HTR-8/SVneo (cell line): ENCODE results near the gene SLC35E1.
A peak's percentile ranks its signal among the peaks of the same experiment; 100 is the strongest.
"Not testable (repeated sequence)": the region's sequence is repeated elsewhere in the genome, so short reads cannot be mapped to it uniquely, and the experiment has no call there.

ENCODE experiments used
- DNase-seq: peaks from one replicate; pipeline ENCODE4 v3.0.0; 2011; ENCODE audit warnings: low spot score, mixed read lengths; ENCODE audit not compliant: insufficient read length
- FAIRE-seq: peaks from 2 replicates; lab custom pipeline; 2011; peaks lifted over from hg19 to GRCh38; lab: Jason Lieb, UNC

The SLC35E1 gene

DNA sequence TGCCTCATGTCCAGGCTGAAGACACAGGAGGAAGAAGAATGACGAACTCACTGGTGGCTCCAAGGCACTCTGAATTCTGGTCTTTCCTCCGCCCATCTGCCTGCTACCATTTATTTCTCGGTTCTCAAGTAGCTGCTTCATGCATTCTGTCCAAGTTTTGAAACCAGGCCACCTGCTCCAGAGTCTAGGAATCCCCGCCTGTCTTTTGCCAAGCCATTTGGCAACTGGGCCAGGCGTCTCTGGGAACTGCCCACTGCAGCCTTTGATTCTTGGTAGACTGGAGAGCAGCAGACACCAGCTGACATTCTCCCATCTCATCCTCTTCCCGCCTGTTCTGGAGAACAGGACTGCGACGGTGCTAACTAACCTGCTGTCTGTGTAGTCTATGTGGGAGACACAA lies 10.8 kb downstream of the SLC35E1 start:
- FAIRE-seq (no peak), DNase-seq (no peak)

DNA sequence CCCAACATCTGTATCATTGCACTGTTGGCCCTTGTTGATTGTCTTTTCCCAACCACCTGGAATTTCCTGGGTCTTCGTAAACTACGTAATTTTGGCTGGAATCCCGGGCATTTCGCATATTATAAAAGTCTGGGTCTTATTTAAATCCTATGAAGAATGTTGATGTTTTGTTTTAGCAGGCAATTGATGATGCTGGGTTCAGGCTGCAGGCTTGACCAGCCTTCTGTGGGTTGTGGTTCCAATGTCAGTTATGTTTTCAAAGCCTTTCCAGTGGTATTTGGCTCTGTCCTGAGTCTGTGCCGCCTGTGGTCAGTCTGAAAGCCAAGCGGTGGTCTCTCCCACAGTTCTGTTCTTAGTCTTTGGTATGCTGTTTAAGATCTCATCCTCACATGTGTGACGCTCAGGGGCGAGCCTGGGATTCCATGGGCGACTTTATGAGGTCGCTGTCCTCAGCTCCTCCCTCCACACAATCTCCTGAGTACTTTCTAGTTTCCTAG lies 12.4 kb downstream of the SLC35E1 start:
- DNase-seq (no peak), FAIRE-seq (no peak)

DNA sequence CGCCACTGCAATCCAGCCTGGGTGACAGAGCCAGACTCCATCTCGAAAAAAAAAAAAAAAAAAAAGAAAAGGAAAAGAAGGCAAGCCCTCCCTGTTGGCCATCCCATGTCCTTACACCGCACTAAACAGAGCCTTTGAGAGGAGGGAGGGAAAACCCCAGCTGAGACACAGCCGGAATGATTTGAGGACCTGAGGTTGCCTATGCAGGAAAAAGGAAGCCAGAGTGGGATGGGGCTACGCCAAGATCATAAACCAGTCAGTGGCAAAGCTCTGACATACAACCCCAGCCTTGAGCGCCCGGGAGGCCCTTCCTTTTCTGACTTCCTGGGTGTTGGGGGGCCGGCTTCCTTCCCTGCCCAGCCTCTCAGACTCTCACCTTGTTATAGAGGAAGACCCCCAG lies 17.4 kb downstream of the SLC35E1 start:
- FAIRE-seq (no peak), DNase-seq (no peak)

DNA sequence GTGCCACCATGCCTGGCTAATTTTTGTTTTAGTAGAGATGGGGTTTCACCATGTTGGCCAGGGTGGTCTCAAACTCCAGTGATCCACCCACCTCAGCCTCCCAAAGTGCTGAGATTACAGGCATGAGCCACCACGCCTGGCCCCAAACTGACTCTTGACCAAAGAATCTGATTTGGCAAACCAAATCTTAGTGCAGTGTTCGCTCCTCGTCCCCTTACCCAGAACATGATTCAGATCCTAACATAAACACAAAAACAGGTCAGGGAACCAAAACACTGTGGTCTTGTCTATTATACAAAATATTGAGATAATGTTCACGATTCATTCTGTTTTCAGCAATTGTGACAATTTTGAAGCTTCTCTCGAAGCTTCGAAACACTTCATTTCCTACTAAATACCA lies 20.3 kb downstream of the SLC35E1 start:
- not testable (repeated sequence) for FAIRE-seq, DNase-seq

DNA sequence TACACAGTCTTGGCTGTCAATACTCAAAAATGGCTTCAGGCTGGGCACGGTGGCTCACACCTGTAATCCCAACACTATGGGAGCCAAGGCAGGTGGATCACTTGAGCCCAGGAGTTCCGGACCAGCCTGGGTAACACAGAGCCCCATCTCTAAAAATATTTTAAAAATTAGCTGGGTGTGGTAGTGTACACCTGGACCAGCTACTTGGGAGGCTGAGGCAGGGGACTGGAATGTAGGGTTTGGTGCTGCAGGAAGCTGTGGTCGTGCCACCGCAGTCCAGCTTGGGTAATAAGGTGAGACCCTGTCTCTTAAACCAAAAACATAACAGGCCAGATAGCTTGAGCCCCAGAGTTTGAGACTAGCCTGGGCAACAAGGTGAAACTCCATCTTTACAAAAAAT lies 23.3 kb downstream of the SLC35E1 start:
- no peak for DNase-seq

DNA sequence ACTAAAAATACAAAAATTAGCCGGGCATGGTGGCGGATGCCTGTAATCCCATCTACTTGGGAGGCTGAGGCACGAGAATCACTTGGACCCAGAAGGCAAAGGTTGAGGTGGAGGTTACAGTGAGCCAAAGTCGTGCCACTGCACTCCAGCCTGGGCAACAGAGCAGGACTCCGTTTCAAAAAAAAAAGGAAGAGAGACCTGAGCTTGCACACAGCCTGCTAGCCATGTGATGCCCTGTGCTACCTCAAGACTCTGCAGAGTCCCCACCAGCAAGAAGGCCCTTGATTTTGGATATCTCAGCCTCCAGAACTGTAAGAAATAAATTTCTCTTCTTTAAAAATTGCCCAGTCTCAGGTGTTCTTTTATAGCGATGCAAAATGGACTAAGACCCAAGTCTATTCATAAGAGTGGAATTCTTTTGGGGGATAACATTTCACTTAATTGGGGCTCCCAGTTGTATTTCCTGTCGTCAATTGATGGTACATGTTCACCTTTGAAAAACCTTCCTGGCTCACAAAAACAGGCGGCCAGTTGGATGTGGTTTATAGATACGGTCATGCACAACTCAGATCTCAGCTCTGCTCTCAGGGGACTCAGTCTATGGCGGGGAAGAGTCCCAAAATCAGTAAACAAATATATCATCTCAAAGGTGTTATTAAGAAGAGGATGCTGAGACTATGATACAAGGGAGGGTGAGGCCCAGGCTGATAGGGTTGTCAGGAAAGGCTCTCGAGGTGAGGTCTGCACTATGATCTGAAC lies 27.6 kb downstream of the SLC35E1 start:
- FAIRE-seq = no peak

More for the DNA sequence above, 23.3 kb downstream of the SLC35E1 start:
- FAIRE-seq = no peak

DNA sequence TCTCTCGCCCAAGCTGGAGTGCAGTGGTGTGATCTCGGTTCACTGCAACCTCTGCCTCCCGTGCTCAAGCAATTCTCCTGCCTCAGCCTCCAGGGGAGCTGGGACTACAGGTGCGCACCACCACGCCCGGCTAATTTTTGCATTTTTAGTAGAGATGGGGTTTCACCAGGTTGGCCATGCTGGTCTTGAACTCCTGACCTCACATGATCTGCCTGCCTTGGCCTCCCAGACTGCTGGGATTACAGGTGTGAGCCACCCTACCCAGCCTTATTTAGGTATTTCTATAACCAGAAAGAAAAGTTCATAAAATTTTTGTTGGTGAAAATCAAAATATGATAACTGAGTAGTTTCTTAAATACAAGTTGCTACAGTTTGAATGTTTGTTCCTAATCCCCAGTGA lies 28.5 kb downstream of the SLC35E1 start:
- FAIRE-seq, DNase-seq: not testable (repeated sequence)

More for the DNA sequence above, 27.6 kb downstream of the SLC35E1 start:
- no peak for DNase-seq

DNA sequence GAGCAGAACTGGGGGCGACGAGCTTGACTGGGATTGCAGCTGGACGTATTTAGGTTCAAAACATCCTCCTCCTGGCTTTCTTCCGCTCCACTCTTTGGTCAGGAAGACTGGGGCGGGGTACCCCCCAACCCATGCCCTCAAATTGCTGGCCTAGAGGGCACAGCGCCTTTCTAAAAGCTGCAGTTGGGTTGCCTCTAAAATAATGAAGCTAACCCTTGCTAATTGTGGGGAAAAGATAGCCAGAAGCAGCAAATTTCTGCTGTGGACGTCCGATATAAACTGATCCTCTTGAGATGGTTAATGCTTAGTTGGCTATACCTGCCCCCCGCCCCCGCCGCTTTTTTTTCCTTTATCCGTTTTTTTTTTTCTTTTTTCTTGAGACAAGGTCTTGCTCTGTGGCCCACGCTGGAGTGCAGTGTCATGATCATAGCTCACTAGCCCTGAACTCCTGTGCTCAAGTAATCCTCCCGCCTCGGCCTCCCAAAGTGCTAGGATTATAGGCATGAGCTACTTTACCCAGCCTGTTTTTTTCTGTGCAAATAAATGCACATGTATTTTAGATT lies 29.2 kb downstream of the SLC35E1 start:
- no peak for FAIRE-seq
- DNase-seq = no peak

DNA sequence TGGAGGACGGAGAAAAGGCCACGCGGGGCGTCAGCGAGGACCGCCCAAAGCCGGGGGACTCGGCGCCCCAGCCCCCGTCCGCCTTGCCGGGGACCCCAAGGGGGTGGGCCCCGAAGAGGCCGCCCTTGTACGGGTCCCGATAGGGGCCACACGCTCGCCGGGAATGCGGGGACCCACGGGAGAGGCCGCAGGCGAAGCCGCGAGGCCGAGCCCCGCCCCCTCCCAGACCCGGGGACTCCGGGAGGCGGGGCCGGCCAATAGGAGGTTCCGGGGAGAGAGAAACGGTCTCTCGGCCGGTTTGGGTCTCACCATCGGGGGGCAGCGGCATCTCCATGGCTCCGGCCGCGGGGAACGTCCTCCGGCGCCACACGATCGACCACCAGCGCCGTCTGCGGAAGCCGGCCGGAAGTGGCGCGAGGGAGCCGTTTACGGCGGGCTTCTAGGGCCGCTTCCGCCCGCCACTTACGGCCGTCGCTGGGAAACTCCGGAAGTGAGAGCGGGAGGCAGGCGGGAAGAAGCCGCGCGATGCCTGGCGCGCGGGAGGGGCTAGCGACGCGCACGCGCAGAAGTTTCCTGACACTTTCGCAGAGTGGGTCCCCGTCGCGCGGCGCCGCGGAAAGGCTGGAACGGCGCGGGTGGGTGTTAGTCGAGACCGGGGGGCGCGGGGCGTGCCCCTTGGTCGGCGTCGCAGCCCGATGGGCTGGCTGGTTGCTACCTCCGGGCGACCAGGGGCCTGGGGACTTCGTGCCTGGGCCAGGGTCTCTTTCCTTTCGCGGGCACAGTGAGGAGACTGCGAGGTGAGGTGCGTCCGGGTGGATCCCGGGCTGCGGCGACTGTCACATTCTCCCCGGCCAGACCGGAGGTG lies 29.9 kb downstream of the SLC35E1 start, which contains the start of gene CHERP:
Gene CHERP (minus strand): TSS at position 393 of the 865 bp plus-strand sequence. CDS start 59 bp downstream, at position 334.
- FAIRE-seq (peak; percentile 59), DNase-seq (peak; percentile 94)

DNA sequence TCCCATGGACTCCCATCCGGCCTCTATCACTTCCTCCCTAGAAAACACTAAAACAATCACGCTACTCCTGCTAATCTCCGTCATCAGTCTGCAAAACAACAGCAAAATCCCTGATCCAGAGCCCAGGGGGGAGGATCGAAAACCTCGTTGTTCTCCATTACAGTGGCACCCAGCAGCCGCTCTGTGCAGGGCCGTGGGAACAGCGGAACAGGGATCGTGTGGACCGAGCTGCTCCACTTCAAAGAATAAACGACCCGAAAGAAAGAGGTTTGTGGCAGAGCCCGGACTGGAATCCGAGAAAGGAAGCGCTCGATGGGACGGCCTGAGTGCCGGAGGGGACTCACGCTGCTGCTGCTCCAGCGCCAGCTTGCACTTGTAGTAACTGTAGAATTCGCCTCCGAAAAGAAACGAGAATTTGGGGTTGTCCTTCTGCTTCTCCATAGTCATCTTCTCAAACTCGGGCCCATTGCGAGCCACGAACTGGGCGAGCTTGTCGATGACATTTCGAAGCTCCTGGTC lies 30.6 kb downstream of the SLC35E1 start:
- FAIRE-seq = no peak
- no peak for DNase-seq

DNA sequence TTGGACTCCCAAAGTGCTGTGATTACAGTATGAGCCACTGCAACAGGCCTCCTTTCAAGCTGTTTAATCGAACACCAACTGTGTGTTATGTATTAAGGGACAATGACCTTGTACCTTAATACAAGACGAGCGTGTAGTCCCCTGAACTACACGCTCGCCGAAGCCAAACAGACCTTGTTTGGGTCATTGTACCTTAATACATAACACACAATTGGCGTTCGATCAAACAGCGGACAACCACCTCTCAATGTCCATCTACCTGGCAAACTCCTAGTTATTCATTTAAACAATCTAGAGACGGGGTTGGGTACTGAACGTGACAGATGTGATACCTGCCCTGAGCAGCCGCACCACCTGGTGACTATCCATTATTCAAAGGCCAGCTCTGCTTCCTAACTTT lies 31.3 kb downstream of the SLC35E1 start:
- FAIRE-seq = no peak

DNA sequence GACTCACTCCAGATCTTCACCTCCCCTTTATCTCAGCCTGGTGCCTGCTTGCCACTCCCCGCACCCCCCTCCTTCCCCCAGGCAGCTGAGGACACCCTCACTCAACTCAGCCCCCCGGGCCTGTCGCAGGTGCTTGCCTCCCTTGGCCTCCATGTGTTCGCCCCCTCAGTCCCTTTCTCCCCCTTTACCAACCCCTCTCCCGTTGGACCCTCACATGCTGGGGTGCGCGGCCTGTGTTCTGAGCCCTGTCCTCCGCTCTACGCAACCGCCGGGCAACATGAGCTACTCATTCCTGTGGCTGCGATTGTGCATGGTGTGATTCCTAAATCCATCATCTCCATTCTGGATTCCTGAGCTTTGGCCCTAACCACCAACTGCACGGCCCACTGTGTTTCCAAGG lies 35.1 kb downstream of the SLC35E1 start:
- FAIRE-seq (no peak), DNase-seq (no peak)

More for the DNA sequence above, 31.3 kb downstream of the SLC35E1 start:
- DNase-seq = no peak

DNA sequence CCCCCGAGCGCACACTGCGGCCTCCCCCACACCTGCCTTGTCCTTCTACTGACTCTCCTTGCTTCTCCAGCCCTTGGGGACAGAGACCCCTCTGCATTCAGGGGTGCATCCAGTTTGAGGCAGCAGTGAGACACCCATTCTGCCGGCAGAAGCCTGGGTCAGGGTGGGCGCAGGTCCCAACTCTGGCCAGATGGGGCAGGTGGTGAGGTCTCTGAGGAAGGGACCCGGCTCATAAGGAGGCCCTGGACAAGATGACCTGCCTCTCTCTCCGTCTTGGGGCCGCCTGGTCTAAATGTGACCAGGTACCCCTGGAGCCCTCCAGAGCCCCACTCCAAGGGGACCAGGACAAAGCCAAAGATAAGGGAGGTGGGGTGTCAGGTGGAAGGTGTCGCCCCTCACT lies 36.1 kb downstream of the SLC35E1 start:
- no peak for DNase-seq
- no peak for FAIRE-seq

DNA sequence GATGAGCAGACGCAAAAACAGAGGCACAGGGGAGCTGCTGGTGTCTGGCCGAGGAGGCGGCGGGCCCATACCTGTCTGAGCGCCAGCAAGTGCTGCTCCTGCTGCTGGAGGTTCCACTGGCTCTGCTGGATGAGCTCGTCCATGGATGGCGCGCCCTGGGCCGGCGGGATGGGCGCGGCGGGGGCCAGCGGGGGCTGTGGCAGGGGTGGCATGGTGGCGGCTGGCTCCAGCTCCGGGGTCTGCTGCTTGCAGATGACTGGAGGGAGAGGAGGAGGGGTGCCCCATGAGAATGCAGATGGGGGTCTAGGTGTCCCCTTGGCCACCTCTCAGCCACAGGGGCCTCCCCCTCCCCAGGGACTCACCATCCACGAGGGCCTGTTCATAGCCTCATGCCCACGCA lies 36.8 kb downstream of the SLC35E1 start:
- DNase-seq = no peak
- FAIRE-seq = no peak

DNA sequence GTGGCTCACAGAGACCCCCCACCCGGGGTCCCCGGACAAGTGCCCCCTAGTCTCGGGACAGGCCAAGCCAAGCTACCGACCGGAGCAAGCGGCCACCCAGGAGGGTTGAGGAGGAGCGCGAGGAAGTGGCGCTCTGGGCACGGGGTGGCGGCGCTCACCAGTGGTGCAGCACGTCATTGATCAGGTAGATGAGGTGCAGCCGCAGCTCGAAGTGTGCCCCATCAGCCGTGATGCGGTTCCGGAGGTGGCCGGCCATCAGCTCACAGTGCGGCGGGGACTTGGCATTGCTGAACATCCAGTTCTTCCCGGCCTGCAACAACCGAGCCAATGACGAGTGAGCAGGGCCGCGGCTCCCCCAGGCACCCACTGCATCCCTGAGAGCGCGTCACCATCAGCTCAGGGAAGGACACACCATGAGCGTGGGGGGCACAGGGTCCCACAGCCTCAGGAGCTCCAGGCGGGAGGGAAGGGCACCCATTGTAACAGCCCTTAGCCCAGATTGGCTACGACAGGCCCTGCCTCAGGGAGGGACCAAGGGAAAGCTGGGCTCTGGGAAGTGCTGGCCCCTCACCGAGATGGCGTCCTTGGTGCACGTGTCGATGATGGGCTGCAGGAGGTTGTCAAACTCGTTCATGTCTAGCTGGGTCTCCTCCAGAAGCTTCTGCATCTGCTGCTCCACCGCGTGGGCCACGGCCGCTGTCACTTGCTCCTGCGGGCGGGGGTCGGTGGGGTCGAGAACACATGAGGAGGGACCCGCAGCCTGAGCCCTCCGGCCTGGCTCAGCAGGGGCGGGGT lies 39.6 kb downstream of the SLC35E1 start:
- FAIRE-seq = no peak
- no peak for DNase-seq

DNA sequence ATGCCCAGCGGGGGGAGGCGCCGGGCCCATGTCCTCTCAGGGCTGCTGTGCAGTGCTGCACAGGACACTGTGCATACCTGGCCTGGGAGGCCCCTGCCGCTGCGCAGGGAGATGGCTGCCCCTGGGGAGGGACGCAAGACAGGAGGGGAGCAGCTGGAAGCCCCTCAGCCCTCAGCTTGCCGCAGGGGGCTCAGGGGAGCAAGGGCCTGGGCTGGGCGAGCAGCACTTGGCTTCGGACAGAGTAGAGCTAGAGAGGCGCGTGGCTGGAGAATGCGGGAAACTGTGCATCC lies 40.9 kb downstream of the SLC35E1 start:
- FAIRE-seq (no peak), DNase-seq (no peak)

DNA sequence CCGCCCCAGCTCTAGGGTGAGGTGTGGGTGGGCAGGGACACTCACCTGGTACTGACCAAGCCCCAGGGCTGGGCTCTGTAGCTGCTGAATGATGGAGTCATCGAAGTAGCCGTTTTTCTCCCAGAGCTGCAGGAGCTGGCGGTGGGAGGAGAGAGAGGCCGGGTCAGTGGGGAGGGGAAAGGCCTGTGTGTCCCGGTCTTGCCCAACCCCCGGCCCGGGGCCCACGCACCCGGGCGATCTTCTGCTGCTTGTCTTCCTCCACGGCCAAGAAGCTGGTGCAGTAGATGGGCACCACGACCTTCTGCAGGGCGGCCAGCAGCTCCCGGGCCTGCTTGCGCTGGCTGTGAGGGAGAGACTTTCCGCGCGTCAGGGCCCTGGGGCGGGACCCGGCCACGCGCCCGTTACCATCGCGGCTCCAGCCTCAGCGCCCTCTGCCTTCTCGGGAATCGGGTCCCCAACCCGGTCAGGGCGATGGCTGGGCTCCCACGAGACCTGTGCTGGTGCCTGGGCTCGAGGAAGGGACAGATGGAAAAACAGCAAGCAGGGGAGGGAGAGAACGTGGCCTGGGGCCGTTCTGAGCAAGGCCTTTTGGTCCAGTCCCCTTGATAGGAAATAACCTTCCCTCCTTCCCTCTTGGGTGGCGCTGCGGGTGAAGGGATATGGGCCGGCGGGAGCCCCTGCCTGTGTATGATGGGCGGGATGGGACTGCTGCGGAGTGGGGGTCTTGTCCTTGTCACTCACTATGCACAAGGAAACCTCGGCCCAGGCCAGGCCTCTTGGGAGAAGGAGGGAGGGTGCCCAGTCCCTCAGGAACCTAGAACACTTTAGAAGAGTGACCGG lies 41.5 kb downstream of the SLC35E1 start:
- DNase-seq (no peak), FAIRE-seq (no peak)

DNA sequence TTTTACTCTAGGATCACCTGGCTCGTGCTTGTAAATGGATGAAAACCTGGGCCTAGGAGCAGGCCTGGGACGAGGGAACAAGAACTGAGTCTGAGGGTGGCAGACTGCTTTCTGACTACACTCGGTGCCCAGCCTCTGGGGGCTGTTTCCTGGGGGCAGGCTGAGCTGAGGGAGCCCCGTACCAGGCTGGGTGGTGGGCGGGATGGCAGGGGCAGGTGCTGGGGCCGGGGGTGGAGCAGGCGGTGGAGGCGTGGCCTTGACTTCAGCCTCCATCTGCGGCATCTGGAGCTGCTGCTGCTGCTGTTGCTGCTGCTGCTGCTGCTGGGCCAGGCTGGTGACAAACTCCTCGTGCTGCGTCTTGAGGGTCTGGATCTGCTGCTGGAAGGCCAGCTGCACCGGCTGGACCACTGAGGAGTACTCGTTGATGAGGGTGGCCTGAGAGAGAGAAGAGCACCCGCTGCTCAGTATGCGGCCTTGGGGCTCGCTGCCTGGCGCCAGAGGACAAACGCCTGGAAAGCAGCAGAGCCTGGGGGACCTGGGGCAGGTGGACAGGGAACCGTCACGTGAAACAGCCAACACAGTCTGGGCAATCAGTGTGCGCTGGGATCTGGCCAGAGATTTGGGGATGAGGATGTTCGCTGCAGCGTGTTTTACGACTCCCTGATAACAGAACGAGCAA lies 42.6 kb downstream of the SLC35E1 start:
- no peak for FAIRE-seq
- DNase-seq = no peak
